Stimulated activated CD4-positive, alpha-beta T cell treated with anti-CD3 and anti-CD28 coated beads, Interleukin-4, amount 100 ng/mL, for 48 hours (primary cell): ENCODE data around the gene USB1.
A peak's percentile ranks its signal among the peaks of the same experiment; 100 is the strongest.
"Not testable (repeated sequence)": the region's sequence is repeated elsewhere in the genome, so short reads cannot be mapped to it uniquely, and the experiment has no call there.

Experiments used
- DNase-seq, 2 donors: peaks; one replicate each; pipeline ENCODE4 v3.0.0-alpha.2; 2020; ENCODE audit warnings: low read depth in 2 of 2

USB1 gene

DNA sequence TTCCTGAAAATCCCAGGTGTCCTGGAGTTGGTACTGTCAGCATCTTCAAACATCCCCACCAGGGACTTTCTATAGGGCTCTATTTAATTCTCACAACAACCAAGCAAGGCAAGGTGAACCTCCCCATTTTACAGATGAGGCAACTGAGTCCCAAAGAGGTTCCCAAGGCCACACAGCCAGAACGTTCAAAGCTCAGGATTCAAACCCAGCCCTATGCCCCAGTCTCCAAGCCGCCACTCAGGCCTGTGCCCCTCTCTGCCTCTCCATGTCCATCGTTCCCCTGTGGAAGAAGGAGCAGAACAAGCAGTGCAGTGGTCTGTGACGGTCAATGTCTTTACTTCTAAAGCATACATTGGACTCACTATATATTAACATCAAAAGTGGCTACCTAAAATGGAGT is 6.8 kb upstream of the USB1 start:
- no peak for DNase-seq

DNA sequence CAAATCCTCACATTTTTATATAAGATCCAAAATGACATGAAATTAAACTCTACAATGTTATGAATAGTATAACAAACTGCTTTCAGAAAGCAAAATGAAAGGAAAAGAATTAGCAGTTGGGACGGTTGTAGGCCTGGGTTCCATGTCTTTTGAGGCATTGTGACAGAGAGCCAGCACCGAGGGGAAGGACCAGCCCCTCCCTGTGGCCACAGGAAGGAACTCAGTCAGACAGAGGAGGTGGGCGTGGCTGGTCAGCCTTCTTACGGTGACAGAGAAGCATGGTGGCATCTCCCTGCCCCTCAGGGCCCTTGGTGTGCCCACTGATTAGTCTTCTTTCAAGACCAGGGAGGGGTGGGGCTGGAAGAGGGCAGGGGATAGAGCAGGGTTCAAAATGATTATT is 6.4 kb upstream of the USB1 start:
- DNase-seq, result peak in 1 of 2 donors; percentile 33

DNA sequence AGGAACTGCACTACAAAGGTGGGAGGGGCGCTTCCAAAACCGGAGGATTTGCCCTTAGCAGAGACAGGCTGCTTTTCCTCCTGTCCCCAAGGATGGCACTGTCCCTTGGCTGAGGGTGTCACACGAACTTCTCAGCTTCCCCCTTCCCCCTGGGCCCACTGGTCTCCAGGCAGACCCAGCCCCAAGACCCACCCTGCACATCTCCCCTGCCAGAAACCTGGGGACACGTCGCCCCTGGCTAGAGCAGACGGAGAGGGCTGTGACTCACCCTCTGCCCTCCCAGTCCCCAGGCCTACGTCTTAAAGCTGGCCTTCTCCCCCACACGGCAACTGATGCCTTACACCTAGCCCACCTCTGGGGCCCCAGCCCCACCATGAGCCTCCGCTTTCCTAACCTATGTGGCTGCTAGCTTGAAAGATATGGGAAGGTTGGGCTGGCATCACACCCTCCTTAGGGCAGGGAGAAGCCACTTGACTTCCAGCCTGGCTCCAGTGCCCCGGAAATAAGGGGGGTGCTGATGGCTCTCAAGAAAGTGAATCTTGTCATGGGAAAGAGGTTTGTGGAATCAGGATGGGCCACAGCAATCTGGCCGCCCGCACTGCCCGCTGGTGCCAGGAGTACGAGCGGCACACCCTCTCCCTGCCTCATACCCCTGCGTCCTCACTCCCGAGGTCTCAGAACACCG is 5.3 kb upstream of the USB1 start:
- no peak for DNase-seq

DNA sequence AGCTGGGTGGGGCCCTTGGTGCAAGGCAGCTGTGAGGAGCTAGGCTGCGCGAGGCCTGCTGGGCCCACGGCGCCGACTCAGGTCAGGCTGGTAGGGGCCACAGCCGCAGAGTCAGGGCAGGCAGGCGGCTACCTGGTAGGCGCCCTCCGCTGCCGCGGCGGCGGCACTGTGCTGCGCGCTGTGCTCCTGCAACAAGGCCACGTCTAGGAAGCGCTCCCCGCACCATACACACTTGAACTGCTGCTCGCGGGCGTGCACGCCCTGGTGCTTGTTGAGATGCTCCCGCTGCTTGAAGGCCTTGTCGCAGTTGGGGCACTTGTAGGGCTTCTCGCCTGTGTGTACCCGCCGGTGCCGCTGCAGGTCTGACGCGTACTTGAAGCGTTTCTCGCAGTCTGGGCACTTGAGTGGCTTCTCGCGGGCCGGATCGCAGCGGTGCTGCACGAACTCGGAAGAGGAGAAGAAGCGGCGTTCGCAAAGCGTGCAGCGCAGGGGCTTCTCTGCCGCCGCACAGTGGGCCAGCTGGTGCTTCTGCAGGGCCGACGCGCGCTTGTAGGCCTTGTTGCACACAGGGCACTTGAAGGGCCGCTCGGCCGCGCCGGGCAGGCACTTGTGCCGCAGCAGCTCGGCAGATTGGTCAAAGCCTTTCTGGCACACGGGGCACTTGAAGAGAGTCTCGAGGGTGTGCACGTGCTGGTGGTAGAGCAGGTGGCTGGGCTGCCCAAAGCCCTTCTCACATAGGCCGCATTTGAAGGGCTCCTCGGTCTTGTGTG is 4.6 kb upstream of the USB1 start:
- DNase-seq, result no peak

- no peak for DNase-seq
Observed at GRCh38 chr16:57997176-57997527, 4.1 kb upstream of the USB1 start.

DNA sequence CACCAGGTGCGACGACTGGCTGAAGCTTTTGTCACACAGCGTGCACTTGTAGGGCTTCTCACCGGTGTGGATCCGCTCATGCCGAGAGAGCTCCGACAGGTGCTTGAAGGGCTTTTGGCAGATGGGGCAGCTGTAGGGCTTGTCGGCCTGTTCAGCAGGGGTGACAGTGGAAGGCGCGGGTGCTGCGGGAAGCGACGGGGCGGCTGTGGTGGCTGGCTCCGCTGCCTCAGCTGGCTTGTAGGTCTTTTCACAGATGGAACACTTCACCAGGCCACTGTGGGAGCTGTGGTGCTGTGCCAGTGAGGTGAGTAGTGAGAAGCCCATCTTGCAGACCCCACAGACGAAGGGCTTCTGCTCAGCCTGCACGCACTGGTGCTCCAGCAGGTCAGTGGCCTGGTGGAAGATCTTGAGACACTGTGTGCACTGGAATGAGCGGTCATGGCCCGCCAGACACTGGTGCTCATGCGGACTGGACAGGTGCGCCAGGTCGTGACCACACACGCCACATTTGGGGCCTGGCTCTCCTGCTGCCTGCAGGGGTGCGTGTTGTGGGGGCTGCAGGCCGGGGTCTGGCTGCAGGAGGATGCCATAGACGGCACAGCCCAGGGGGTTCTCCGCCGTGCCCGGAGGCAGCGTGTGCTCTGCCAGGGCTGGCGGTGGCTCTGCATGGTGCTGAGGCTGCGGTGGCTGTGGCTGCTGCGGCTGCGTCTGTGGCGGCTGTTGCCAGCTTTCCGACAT is 3.5 kb upstream of the USB1 start:
- DNase-seq, result no peak

DNA sequence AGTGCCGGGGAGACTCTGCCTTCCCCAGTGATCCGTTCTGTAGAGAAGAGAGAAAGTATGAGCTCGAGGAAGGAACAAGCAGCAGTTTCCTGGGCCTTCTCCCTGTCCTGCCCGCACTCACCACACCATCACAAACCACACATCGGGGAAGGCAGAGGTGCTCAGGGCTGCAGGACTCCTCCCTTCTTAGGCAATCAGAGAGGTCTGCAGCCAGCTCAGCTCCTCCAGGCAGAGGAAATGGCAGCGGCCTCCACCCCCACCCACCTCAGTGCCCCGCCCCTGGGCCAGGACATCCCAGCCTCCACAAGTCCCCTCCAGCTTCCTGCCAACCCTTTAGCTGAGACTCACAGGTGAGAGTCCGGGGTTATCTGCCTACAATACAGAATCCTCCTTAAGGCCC is 2.7 kb upstream of the USB1 start:
- DNase-seq, result peak; percentile 28 to 41

- DNase-seq, result no peak
Observed at GRCh38 chr16:57998992-57999365, 2.2 kb upstream of the USB1 start.

DNA sequence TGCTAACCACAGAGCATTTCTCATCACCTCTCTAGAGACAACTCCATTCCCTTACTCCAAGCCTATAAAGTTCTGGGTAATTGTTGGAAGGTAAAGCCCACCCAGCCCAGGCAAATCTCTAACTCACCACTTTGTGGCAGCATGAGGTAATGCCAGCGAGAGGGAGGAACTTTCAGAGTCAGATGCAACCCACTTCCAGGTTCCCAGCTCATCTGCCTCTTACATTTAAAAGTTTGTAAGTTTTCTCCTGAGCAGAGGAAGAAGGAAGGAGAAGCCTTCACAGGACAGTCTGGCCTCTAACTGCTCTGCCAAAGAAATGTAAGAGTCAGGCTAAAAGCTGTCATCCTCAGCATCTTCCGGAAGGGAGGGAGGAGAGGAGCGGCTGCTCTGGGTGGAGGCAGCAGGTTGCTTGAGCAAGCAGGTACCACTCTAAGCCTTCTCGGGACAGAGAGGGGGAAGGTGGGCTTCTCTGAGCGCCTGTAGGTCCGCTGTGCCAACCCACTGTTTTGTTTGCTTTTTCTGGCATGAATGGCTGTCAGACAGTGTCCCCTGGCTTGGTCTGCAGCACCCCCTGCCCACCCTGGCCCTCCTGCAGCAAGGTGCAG is 1.7 kb upstream of the USB1 start:
- DNase-seq, result peak in 1 of 2 donors; percentile 15

DNA sequence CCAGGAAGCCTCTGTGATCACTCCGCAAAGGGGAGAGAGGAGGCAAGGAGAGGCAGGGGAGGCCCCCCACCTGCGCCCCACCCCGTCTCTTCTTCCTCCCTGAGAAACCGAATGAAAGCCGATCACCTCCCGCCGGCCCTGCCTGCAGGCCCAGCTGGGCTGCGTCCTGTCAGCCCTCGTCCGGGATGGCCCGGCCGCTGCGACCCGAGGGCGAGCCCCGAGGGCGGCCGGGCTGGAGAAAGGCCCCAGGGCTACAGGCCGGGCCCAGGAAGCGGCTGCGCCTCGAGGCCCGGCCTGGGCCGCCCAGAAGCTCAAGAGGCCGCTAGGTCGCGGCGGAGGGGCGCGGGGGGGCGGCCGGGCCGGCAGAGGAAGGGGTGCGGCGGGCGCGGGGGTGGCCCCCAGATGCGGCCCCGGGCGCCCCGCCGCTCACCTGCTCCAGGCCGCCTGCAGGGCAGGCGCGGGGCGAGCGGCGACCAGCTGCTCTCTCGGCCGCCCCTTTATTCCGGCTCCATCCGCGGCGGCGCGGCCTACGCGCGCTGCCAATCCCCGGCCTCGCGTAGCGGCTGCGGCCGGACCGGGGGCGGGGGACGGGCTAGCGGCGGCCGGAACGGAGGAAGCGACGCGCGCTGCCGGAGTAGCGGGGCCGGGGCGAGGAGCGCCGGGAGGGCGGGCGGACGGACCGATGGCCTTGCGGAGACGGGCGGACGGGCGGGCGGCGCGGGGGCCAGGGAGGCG is 1.1 kb upstream of the USB1 start, which contains the start of gene ZNF319:
Gene ZNF319, minus strand, starts transcription at position 702 of the 735 bp plus-strand sequence. CDS start 2,407 bp downstream, outside the sequence.
- no peak for DNase-seq

- DNase-seq, result no peak
Observed at GRCh38 chr16:58001781-58002415, 691 bp downstream of the USB1 start.

GRCh38 chr16:58002416-58002800 is 1.2 kb downstream of the USB1 start:
- DNase-seq, result no peak

DNA sequence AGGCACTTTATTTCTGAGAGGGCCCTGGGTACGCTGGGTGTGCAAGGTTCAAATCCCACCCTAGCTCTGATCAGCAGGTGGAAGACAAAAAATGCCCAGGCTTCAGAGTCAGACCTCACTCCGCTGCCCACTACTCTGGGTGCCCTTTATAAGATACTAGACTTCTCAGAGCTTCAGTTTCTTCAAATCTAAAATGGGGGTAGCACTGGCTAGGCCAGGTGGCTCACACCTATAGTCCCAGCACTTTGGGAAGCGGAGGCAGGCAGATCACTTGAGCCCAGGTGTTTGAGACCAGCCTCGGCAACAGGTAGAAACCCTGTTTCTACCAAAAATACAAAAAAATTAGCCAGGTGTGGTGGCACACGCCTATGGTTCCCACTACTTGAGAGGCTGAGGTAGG is 1.7 kb downstream of the USB1 start:
- DNase-seq, result no peak

- DNase-seq, result not testable (repeated sequence)
Observed at GRCh38 chr16:58004736-58005135, 3.5 kb downstream of the USB1 start.

DNA sequence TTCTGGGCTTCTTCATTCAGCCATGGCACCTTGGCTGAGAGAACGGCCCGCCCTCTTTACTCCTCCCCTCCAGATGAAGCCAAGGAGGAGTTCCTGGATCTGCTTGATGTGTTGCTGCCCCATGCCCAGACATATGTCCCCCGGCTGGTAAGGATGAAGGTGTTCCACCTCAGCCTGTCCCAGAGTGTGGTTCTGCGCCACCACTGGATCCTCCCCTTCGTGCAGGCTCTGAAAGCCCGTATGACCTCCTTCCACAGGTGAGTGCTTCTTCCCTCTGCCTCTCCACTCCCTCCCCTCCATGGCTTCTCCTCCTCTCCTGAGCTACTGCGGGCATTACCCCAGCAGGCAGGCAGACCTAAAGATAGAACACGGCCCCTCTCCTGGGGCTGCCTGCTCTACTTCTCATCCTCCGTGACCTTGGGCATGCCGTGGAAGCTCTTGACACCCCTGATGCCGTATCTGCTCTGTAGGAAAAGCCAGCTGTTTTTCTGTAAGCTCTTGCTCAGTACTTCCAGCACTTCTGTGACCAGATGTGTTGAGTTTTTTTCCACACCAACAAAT is 8.7 kb downstream of the USB1 start:
- no peak for DNase-seq

DNA sequence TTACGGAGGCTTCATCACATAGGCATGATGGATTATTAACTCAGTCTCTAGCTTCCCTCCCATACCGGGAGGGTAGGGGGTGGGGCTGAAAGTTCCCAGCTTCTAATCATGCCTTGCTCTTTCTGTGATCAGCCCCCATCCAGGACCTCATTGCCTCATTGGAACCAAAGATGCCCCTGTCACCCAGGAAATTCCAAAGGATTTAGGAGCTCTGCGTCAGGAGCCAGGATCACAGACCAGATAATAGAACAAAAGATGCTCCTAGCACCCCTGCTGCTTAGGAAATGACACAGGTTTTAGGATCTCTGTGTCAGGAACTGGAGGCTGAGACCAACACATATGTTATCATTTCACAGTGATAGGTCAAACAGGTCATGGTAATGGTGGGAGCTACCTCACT is 9.7 kb downstream of the USB1 start:
- no peak for DNase-seq

DNA sequence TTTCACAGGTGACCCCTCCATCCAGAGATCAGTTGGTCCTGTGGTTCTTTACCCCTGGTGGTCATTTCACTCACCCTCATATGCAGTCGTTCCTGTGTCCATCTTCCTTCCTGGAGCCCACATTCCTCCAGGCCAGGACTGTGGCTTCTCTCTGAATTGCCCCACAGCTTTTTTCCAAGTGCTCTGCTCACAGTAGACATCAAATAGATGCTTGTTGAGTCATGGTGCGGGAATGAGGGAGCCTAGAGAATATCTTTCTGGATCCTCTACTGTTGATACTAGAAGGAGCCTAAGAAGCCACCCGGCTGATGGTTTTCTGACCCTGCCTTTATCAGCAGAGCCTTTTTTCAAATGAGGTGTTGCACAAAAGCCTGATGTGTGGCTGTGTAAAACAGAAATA is 10.4 kb downstream of the USB1 start:
- DNase-seq, result no peak

GRCh38 chr16:58012481-58012880 is 11.3 kb downstream of the USB1 start:
- no peak for DNase-seq

- DNase-seq, result no peak
Observed at GRCh38 chr16:58013201-58013956, 12.2 kb downstream of the USB1 start.

DNA sequence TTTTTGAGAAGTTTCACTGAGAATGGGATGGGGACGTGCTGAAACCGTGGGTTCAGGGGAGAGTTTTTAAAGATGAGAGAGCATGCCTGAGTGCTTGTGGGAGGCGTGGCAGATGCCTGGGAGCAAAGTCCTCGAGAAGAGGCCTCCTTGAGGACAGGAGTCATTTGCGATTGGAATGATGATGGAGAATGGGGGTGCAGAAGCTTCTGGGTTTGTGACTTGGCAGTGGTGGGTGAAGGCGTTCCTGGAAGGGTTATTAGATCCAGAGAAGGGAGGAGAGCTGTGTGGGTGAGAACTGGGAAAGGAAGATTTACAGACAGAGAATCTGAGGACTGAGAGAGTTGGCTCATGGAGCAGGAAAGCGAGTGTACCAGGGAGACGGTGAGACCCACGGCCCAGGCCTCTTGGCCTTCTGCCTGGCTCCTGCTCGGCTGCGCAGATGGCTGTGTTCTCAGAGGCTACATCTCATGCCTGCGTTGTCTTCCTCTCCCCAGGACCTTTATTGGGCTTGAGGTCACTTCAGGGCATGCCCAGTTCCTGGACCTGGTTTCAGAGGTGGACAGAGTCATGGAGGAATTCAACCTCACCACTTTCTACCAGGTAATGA is 15.7 kb downstream of the USB1 start:
- DNase-seq, result no peak
